ENCODE data around the gene DBNL.

Gene DBNL

DNA sequence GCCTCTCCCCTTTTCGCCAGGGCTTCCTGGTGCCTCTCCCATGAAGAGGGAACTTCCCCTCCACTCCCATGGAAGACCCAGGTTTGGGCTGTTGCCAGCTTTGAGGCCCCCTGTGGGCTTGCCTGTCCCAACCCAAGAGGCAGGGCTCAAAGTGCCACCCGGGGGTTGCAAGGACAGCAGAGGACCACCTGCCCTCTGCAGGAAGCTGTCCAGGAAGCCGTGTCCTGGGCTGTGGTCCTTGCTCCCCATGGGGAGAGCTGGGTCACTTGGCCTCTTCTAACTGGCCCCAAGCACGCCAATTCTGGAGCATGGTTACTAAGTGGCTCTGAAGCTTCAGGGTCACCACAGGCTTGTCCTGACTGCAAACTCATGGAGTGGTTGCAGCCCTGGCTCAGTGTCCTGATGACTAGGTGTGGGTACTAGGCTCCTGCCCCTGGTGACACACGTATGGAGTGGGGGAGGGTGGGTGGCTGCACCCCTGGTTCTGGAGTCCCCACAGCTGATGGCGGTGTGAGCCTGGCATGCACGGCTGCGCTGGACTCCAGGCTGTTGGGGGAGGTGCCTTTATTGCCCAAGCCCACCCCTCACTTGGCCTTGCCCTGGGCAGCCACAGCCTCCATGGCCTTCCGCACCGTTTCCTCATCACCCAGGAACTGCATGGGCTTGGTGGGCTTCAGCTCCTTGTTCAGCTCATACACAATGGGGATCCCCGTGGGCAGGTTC lies 17.8 kb downstream of the DBNL start:
- no peak for DNase-seq

DNA sequence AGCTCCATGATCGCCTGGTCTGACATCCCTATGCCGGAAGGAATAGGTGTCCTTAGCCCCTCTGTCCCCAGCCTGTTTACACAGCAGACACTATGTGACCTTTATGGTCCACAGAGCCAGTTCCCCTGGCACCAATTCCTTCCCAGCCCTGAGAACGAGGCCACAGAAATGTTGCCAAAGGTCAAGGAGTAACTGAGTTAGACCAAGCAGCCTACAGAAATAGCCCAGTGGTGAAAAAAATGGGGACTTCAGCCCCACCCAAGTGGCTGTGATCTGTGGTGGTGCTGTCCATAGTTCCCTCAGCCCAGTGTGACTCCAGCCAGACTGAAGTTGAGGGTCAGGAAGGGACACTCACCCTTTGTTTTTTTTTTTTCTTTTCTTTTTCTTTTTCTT lies 18.4 kb downstream of the DBNL start:
- no peak for DNase-seq

DNA sequence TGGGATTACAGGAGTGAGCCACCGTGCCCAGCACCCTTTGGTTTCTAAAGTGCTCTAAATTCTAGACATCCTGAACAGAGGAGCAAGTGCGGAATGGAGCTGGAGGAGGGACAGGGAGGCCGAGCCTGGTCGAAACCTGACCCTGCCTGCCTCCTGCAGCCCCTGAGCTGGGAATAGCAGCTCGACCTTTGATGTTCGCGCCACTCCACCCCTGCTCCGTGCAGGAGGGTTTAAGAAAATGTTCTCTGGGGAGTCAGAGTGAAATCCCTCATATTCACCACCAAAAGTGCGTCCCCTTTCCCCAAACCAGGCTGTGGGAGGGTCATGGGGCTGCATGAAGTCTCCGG lies 19.0 kb downstream of the DBNL start:
- no peak for DNase-seq

DNA sequence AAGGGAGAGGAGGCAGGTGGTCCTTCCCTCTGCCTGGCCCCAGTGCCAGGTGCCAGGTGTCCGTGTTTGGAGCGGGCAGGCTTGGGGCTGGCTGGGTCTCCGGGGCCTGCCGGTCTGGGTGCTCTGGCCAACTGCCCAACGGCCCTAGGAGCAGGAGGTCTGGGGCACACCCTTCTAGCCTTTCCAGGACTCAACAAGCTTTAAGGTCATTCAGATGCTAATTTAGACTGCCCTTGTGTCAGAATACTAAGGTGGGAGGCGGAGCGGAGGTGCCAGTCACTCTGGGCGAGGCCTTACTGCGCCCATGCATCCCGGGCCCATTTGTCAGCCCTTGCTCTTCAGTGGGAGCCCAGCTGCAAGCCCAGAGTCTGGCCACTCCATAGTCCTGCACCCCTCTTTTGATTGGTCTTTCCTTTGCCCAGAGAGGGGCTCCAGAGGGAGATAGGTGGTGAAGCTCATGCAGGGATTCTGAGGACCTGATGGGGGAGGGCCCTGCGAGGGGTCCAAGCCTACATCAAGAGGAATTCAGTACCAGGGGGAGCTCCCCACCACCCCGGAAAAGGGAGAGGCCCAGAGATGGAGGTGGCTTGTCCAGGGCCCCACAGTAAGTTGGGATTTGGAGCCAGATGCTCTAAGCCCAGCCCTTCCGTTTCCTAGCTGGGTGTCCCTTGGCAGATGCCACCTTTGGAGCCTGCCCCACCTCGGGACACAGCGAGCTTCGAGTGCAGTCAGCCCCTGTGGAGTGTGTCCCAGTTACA lies 19.6 kb downstream of the DBNL start:
- no peak for DNase-seq

DNA sequence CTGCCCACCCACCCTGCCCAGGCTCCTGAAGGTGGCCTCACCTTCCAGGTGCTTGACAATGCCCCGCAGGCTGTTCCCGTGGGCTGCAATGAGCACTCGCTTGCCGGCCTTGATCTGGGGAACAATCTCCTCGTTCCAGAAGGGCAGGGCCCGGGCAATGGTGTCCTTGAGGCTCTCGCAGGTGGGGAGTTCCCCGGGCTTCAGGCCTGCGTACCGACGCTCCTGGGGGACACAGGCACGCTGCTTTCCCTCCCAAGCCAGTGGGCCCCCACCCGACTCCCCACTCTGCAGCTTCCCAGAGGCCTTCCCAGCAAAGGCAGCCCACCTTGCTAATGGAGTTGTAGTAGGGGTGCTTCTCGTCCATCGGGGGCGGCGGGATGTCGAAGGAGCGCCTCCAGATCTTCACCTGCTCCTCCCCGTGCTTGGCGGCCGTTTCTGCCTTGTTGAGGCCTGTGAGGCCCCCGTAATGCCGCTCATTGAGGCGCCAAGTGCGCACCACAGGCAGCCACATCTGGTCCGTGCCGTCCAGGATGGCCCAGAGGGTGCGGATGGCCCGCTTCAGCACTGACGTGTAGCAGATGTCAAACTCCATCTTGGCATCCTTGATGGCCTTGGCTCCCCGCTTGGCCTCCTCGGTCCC lies 20.4 kb downstream of the DBNL start:
- DNase-seq: no peak

DNA sequence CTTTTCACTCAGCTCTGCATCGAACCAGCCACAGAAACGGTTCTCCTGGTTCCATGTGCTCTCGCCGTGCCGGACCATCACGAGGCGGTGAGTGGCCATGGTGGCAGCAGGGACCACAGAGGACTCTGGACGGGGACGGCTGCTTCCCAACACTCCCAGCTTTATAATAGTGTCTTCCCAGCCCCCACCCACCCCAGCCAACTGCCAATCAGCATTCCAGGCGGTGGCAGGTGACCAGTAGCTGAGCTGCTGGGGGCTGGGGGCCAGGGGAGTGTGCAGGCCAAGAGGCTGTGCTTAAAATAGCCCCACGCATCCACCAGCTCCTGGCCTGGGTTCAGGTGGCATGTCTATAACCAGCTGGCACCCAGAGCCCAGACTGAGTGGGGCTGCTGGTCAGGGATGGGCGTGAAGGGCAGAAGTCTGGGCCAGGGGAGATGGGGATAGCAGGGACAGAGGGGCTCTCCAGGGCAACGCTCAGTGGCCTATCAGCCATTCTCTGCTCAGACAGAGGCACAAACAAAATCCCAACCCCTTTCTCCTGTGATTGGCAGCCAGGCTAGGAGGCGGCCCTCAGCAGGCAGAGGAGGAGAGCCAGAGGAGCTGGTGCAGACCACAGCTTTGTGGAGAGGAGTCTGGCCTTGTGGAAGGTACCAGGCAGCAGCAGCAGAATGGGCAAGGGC lies 21.1 kb downstream of the DBNL start, which contains the start of gene PGAM2:
Gene PGAM2 (minus strand): TSS at position 137 of the 680 bp plus-strand sequence. CDS start 38 bp downstream, at position 99.
- DNase-seq: peak; percentile 29

DNA sequence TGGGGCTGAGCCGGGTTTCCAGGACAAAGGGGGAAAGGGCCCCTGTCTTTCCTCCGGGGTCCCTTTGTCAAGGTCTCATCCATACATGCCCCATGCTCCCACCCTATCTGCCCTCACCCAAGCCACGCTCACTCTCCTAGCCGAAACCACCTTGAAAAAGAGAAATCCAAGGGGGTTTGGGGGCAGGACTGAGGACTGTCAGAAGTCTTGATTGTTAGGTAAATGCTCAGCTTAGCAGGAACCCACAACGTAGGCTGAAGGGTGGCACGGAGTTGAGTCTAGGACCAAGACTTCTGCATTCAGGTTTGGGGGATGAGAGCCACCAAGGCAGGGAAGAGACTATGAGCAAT lies 21.6 kb downstream of the DBNL start:
- DNase-seq: no peak

DNA sequence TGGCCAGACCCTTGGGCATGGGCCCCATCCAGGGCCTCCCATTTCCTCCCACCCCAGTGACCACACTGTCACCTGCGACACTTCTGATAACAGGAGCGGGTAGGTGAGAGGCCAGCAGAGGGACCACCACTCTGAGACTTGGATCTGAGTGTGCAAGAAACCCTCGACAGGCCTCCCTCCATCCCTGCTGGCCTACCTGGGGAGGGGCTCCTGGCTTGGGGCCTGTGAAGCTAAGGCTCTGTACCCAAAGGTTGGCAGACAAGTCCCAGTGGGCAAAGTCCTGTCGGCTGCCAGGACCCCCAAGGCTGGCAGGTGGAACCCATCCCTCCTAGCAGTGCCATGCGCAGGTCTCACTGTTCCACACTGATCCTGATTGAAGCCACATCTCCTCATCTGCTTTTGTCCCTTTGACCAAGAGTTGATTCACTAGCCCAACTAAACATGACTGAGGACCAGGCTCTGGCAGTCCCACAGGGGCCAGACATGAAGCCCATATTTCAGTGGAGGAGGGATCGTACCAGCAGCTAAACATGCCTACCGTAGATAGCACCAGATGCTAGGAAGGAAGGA lies 22.1 kb downstream of the DBNL start:
- no peak for DNase-seq

DNA sequence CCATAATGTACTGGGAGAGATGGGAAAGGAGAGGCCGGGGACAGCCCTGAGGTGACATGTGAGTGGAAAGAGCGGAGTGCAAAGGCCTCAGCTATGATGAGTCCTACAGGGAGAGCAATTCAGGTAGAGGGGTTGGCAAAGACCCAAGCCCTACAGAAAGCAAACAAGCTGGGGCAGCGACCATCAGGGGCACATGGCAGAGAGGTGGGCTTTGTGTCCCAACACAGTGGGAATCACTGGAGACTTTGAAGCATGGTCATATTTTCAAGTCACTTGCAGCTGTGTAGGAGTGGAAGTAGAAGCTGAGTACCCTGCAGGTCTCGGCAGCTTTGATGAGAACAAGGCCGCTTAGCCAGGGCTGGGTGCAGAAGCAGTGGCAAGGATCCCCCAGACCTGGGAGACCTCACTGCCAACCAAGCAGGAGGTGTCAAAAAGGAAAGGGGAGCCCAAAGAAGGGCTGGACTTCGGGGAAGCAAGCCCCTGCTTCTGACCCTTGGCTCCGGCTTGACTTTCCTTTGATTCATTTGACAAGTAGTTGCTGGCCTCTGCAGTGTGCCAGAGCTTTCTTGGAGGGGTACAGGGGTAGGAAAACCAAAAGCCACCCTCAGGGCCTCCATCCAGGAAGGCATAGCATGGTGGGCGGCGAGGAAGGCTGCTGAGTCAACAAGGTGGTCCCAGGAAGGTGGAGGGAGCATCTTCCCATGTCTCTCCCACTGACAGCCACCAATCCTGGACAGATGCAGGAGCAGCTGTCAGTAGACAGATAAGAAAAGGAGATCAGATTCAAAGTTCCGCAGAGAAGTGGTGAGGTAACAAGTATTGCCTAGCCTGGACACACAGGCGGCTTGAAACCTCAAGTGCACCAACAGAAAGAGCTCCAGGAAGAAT lies 22.8 kb downstream of the DBNL start:
- DNase-seq: no peak

DNA sequence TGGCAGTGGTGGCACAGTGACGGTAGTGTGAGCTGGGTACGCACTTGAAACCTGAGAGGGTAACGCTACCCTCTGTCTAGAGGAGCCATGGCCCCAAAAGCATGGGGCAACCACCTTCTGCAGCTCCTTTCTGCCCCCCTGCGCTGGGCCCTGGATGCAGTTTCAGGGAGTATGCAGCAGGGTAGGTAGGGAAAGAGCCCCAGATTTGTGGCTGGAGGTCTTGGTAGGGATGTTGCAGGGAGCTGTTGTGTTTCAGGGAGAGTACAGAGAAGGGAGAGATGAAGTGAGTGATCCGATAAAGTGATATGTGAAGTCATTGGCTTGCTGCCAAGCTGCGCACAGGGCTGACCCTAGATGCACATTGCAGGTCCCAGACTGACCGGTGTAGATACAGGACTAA lies 23.6 kb downstream of the DBNL start:
- no peak for DNase-seq

DNA sequence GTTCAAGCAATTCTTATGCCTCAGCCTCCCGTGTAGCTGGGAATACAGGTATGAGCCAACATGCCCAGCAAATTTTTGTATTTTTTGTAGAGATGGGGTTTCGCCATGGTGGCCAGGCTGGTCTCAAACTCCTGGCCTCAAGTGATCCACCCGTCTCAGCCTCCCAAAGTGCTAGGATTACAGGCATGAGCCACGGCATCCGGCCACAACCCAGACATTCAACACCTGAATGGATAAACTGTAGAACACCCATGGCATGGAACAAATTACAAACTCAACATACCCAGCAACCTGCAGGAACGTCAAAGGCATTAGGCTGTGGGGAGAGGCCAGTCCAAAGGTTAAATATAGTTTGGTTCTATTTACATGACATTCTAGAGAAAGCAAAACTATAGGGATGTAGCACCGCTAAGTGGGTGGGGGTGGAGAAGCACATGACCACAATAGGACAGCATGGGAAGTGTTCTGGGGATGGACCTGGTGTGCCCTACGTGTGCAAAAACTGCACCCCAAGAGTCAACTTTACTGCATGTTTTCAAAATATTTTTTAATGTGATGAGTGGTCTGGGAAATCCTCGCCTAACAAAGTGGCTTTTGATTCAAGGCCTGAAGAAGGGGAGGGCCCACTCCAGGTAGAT lies 27.3 kb downstream of the DBNL start:
- no peak for DNase-seq

DNA sequence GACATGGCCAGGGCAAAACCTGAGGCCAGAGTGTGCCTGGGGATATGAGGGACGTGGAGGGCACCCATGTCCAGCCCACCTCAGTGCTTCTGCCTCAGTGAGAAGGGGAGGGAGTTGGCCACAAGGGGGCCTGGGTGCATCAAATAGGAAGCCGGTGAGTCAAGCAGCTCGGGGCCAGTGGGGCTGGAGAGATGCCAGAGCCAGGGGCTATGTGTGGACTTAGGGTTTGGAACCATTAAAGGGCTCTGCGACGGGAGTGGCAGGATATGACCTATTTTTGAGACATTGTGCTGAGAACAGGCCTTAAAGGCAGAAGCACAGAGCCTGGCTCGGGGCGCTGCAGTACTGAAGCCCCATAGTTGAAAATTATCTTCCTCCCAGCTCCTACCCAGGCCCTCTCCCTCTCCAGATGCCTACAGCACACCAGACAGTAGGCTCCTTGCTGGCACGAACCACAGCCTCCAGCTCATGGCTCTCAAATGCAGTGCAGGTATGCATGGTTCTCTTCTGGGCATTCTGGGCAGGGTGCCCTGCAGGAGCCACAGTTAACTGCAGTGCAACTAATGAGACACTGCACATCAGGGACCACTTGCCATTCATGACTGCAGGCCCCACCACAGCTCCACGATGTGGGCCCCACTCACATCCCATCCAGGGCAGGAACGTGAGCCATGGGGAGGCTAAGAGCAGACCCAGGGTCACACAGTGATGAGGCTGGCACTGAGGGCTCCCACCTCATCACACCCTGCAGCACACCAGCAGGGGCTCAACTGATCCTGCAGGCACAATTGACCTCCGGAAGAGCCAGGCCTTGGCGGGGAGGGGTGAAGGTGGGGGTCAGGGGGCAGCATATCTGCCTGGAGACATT lies 28.1 kb downstream of the DBNL start:
- DNase-seq: no peak

DNA sequence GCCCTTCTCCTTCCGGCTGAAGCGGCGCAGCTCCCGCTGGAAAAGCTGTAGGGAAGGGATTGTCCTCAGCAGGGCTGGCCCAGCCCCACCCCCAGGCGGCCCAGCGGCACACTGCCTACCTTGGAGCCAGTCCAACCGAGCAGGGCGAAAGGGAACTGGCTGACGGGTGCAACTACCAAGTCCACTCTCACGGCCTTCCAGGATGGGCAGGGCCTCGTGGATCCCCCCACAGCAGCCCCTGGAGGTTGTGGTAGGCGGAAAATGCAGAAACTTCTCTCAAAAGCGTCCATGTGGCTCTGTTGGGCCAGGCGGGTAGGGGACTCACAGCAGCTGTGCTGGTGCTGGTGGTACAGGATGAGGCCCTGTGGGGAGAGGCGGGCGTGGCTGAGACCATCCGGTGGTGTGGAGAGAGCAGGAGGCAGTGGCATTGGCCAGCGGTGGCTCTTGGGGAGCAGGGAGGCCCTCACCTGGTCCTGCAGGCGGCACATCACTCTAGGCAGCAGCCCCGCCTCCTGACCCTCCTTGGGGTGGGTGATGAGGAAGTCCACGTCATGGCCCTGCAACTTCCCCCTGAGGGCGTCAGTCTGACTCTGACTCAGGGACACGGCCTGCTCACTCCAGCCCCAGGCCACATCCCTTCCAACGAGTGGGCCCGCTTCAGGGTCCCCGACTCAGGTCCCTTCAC lies 29.3 kb downstream of the DBNL start:
- no peak for DNase-seq

DNA sequence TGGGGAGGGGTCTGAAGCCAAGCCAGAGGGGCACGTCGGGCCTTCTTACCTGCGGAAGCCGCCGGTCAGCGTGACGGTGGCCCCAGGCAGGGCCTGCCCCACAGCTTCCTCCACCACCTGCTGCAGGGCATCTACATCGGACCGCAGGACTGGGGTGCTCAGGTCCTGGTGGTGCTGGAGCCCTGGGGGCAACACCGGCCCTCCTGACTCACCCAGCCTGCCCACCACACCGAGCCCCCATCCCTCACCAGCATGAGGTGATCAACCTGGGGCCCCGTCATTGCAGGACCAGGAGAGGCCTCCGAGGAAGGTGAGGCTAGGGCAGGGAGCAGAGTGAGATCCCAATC lies 29.8 kb downstream of the DBNL start:
- no peak for DNase-seq

DNA sequence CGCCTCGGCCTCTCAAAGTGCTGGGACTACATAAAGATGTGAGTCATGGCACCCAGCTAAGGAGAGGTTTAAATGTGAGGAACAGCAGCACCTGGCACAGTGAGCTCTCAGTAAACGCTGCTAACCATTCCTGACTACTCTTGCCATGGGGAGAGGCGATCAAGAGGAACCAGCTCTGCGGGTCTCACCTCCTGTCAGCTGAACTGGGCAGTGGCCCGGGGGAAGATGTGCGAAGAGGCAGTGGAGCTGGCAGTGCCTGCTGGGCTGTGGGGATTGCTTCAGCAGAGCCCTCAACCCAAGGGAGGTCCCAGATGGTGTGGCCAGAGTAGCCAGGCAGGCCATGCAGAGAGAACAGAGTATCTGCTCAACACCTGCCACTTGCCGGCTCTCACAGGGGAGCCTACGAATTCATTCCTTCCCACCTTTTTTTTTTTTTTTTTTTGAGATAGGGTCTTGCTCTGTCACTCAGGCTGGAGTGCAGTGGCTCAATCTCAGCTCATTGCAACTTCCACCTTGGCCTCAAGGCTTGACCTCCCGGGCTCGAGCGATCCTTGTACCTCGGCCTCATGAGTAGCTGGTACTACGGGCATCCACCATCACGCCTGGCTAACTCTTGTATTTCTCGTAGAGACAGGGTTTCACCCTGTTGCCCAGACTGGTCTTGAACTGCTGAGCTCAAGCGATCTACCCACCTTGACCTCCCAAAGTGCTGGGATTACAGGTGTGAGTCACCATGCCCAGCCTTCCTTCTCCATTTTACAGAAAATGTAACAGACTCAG lies 31.0 kb downstream of the DBNL start:
- no peak for DNase-seq

DNA sequence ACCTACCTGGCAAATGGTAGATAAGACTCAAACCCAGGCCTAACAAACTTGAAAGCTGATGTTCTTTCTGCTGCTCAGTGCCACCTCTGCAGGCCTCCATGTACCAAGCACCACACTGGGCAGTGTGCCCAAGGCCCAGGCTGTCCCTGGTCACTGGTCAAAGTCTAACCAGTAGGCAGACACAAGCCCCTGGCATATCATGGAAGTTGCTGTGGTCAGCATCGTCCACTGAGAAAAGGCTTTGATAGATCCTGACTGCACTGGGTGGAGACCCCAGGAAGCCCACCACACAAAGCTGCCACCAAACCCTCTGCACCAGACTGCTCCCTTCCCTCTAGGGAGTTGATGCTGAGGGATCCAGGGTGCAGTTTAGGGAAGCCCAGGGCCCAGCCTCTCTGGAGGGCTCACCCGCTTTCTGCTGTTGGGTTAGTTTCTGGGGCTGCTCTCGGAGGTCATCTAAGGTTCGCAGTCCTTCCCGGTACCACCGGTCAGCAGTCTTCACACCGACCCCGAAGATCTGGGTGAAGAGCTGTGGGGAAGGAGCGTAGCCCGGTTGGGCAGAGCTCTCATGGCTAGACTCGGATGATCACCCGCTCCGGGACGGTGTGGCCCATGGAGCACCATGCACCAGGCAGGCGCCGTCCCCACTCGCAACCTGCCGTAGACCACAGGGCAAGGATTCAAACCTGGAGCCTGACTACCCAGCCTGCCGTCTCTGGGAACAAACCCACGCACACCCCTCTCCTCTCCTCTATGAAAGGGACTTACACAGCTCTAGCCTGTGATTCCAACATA lies 31.8 kb downstream of the DBNL start:
- DNase-seq: no peak

DNA sequence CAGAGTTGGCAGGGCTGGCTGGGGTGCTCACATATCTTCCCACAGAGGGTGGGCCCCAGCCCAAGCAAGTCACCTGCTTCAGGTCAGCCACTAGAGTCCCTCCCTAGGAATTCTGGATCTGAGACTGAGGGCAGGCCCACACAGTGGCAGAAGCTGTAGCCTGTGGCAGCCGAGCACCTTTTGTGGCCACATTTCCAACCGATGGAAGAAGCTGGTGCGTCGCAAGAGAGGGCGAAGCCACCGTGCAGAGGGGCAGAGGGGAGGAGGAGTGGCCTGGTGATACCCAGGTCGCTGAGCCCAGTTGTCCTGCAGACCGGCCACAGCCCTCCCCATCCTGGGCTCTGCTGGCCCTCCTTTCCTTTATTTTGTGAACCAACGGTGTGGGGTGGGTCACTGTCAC lies 32.6 kb downstream of the DBNL start:
- DNase-seq: no peak

DNA sequence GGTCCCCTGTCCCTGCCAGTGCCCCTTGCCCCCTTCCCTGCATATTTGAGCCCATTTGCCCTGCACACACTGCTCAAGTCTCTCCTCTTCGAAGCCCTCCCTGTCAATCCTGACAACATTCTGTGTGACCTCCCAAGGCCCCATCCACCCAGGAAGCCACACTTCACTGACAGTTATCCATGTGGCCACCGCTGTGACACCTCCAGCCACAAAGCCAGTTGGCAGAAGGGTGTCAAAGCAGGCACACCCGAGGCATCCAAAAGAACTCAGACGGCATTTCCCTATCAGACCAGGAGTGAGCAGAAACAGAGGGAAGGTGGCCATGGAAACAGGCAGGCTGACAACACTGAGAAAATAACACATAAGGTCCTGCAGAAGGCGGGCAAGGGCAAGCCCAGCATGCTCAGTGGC lies 33.2 kb downstream of the DBNL start:
- DNase-seq: no peak

DNA sequence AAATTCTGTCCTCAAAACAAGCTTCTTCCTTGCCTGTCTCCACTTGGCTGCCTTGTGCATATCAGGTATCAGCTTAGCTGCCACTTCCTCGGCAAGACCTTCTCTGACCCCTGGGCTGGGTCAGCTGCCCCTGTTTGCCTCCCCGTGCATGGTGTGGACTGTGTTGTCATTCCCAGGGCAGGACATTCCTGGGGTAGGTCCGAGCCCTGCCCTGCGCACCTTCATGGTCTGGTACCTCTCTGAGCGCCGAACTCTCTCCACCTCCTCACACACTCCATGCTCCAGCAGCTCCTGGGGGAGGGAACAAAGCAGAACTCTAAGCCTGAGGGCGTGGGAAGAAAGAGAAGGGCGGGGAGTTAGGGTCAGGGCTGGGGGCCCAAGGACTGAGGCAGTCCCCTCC lies 34.0 kb downstream of the DBNL start:
- DNase-seq: no peak

Measured in NCI-H774 (cell line).